HG03103 (cell line): Measurements from ENCODE around the gene ARHGAP8.

Experiments used
- ATAC-seq: cut with Tn5 transposase; IDR thresholded peaks from one replicate; pipeline ENCODE4 v1.9.1; 2021; ENCODE audit warnings: low read depth; ENCODE audit not compliant: unreplicated experiment

The ARHGAP8 gene

GRCh38 chr22:44752285-44753188 is at the start of gene ARHGAP8:
Gene ARHGAP8, plus strand, starts transcription at chr22:44752575. Its CDS starts 33,953 bp downstream, at chr22:44786528.
- ATAC-seq = no peak

- ATAC-seq = no peak
Observed at GRCh38 chr22:44703255-44703870, 49.0 kb upstream of the ARHGAP8 start.

- ATAC-seq = no peak
Observed at GRCh38 chr22:44704159-44705021, 48.0 kb upstream of the ARHGAP8 start.

GRCh38 chr22:44705022-44705297 is 47.4 kb upstream of the ARHGAP8 start:
- no peak for ATAC-seq

GRCh38 chr22:44706488-44706887 is 45.9 kb upstream of the ARHGAP8 start:
- ATAC-seq = no peak

- ATAC-seq = no peak
Observed at GRCh38 chr22:44707178-44707577, 45.2 kb upstream of the ARHGAP8 start.

GRCh38 chr22:44707752-44708151 is 44.6 kb upstream of the ARHGAP8 start:
- ATAC-seq = no peak

- ATAC-seq = no peak
Observed at GRCh38 chr22:44709881-44710392, 42.4 kb upstream of the ARHGAP8 start.

GRCh38 chr22:44710474-44711240 is 41.7 kb upstream of the ARHGAP8 start:
- no peak for ATAC-seq

- ATAC-seq = no peak
Observed at GRCh38 chr22:44711241-44711560, 41.2 kb upstream of the ARHGAP8 start.

- ATAC-seq = no peak
Observed at GRCh38 chr22:44711690-44712555, 40.5 kb upstream of the ARHGAP8 start.

GRCh38 chr22:44712962-44713361 is 39.4 kb upstream of the ARHGAP8 start:
- ATAC-seq = no peak

- no peak for ATAC-seq
Observed at GRCh38 chr22:44714703-44715350, 37.5 kb upstream of the ARHGAP8 start.

GRCh38 chr22:44718418-44718817 is 34.0 kb upstream of the ARHGAP8 start:
- no peak for ATAC-seq

- no peak for ATAC-seq
Observed at GRCh38 chr22:44719586-44720368, 32.6 kb upstream of the ARHGAP8 start.

GRCh38 chr22:44721213-44721612 is 31.2 kb upstream of the ARHGAP8 start:
- ATAC-seq = no peak

- ATAC-seq = no peak
Observed at GRCh38 chr22:44722611-44723010, 29.8 kb upstream of the ARHGAP8 start.

GRCh38 chr22:44723801-44724200 is 28.6 kb upstream of the ARHGAP8 start:
- ATAC-seq = no peak
